ENCODE data around the gene HSD3B7.

HSD3B7 gene

GRCh38 chr16:30956601-30957455 is 28.2 kb upstream of the HSD3B7 start (continued):
- TF ChIP-seq PRDM10 (tag by site-specific recombination; IDR thresholded peaks at IDR 0.05) (0 out of 2 replicates have a peak, but pooled peaks have one; percentile 49), ZNF449 (tag by site-specific recombination; IDR thresholded peaks at IDR 0.05) (no peak; the same call in 1 of the 2 replicates), ZNF341 (tag by site-specific recombination; IDR thresholded peaks at IDR 0.05; ENCODE audit: low read depth) (no peak), GLIS2 (tag by site-specific recombination; IDR thresholded peaks at IDR 0.05) (peak; percentile 95), ATF2 (tag by site-specific recombination; IDR thresholded peaks at IDR 0.05; ENCODE audit: low read depth) (no peak), ZSCAN16 (tag by site-specific recombination; IDR thresholded peaks at IDR 0.05) (0 out of 2 replicates have a peak, but pooled peaks have one; percentile 43), ZNF521 (tag by site-specific recombination; IDR thresholded peaks at IDR 0.05) (no peak), ZNF707 (tag by site-specific recombination; IDR thresholded peaks at IDR 0.05) (no peak), ZNF529 (tag by site-specific recombination; IDR thresholded peaks at IDR 0.05; ENCODE audit: insufficient replicate concordance) (no peak), ZNF16 (tag by site-specific recombination; IDR thresholded peaks at IDR 0.05; ENCODE audit: low read depth) (no peak), ZFHX2 (tag by site-specific recombination; conservative IDR thresholded peaks at IDR 0.05) (peak; percentile 31; the same call in 1 of the 2 replicates), ZNF302 (tag by site-specific recombination; IDR thresholded peaks at IDR 0.05; ENCODE audit: low read depth) (no peak), ZNF19 (tag by site-specific recombination; IDR thresholded peaks at IDR 0.05; ENCODE audit: low read depth) (no peak), ZNF280C (tag by site-specific recombination; IDR thresholded peaks at IDR 0.05) (no peak), ZNF518A (tag by site-specific recombination; conservative IDR thresholded peaks at IDR 0.05; ENCODE audit: low read depth) (no peak), ZBTB10 (tag by site-specific recombination; IDR thresholded peaks at IDR 0.05) (no peak), ZNF488 (tag by site-specific recombination; IDR thresholded peaks at IDR 0.05) (no peak), ZXDB (tag by site-specific recombination; IDR thresholded peaks at IDR 0.05) (peak; percentile 23; the same call in 1 of the 2 replicates), ZNF157 (tag by site-specific recombination; IDR thresholded peaks at IDR 0.05) (no peak), ZNF155 (tag by site-specific recombination; IDR thresholded peaks at IDR 0.05) (no peak)
